ENCODE data around the gene MED15.
"Not testable (repeated sequence)": the region's sequence is repeated elsewhere in the genome, so short reads cannot be mapped to it uniquely, and the experiment has no call there.

The MED15 gene

GRCh38 chr22:20585639-20586402, 78.4 kb downstream of the MED15 start:
- no peak for DNase-seq

- DNase-seq: no peak
Measured at GRCh38 chr22:20586403-20586745, 79.0 kb downstream of the MED15 start.

- no peak for DNase-seq
Measured at GRCh38 chr22:20587206-20587958, 80.0 kb downstream of the MED15 start.

GRCh38 chr22:20588092-20588842, 80.9 kb downstream of the MED15 start:
- DNase-seq: no peak

GRCh38 chr22:20588843-20589581, 81.6 kb downstream of the MED15 start:
- no peak for DNase-seq

GRCh38 chr22:20589614-20590476, 82.4 kb downstream of the MED15 start:
- DNase-seq: no peak

GRCh38 chr22:20590477-20591294, 83.3 kb downstream of the MED15 start:
- no peak for DNase-seq

GRCh38 chr22:20591295-20591645, 83.9 kb downstream of the MED15 start:
- no peak for DNase-seq

GRCh38 chr22:20591660-20592310, 84.4 kb downstream of the MED15 start:
- DNase-seq: no peak

GRCh38 chr22:20594038-20594437, 86.6 kb downstream of the MED15 start:
- not testable (repeated sequence) for DNase-seq

- DNase-seq: not testable (repeated sequence)
Measured at GRCh38 chr22:20594486-20594885, 87.1 kb downstream of the MED15 start.

GRCh38 chr22:20595461-20595860, 88.1 kb downstream of the MED15 start:
- DNase-seq: no peak

- no peak for DNase-seq
Measured at GRCh38 chr22:20599117-20599516, 91.7 kb downstream of the MED15 start.

GRCh38 chr22:20600137-20600673, 92.8 kb downstream of the MED15 start:
- DNase-seq: no peak

GRCh38 chr22:20601308-20601707, 93.9 kb downstream of the MED15 start:
- no peak for DNase-seq

GRCh38 chr22:20602609-20603164, 95.3 kb downstream of the MED15 start:
- no peak for DNase-seq

GRCh38 chr22:20604092-20604747, 96.8 kb downstream of the MED15 start:
- no peak for DNase-seq

GRCh38 chr22:20604776-20605221, 97.4 kb downstream of the MED15 start:
- DNase-seq: no peak

- no peak for DNase-seq
Measured at GRCh38 chr22:20605328-20605727, 97.9 kb downstream of the MED15 start.

Measured in midbrain (tissue), 1 donor.